Liver (tissue), 9 donors: ENCODE data around the gene EFEMP2. TPM values are rescaled to one million over a fixed set of nuclear protein-coding genes. Genes with fewer than 3 reads are reported as not detected.

ENCODE experiments used
- DNase-seq: peaks from one replicate; pipeline ENCODE4 v3.0.0-alpha.2; 2017; ENCODE audit warnings: low spot score
- H3K27ac ChIP-seq, 2 donors: one replicate each; pipeline ENCODE4 v1.7.0; 2013; ENCODE audit warnings: inconsistent platforms in 2 of 2, low read length in 2 of 2, control low read depth in 1 of 2, low read depth in 1 of 2, mild to moderate bottlenecking in 1 of 2
- H3K27me3 ChIP-seq, 4 donors: one replicate each; pipeline versions ENCODE4 v1.6.1 to v1.7.0; 2013; ENCODE audit warnings: low read length in 3 of 4, inconsistent platforms in 1 of 4, mild to moderate bottlenecking in 1 of 4, moderate library complexity in 1 of 4; ENCODE audit not compliant: control insufficient read depth in 4 of 4, insufficient read depth in 4 of 4
- H3K36me3 ChIP-seq, 4 donors: one replicate each; pipeline versions ENCODE4 v1.6.1 to v1.7.0; 2013; ENCODE audit warnings: low read length in 3 of 4, mild to moderate bottlenecking in 3 of 4, low read depth in 1 of 4, moderate library complexity in 1 of 4; ENCODE audit not compliant: control insufficient read depth in 4 of 4, insufficient read depth in 3 of 4
- H3K4me1 ChIP-seq, 4 donors: one replicate each; pipeline versions ENCODE4 v1.6.1 to v1.7.0; 2013; ENCODE audit warnings: low read length in 3 of 4, mild to moderate bottlenecking in 3 of 4, moderate library complexity in 1 of 4; ENCODE audit not compliant: control insufficient read depth in 4 of 4, insufficient read depth in 4 of 4
- H3K4me3 ChIP-seq, 3 donors: one replicate each; pipeline versions ENCODE4 v1.6.1 to v1.7.0; 2013; ENCODE audit warnings: low read length in 3 of 3, control low read depth in 1 of 3, low read depth in 1 of 3, mild to moderate bottlenecking in 1 of 3
- H3K9ac ChIP-seq, 2 donors: one replicate each; pipeline ENCODE4 v1.7.0; 2013; ENCODE audit warnings: low read length in 2 of 2, mild to moderate bottlenecking in 2 of 2, moderate library complexity in 2 of 2, control low read depth in 1 of 2, low read depth in 1 of 2
- H3K9me3 ChIP-seq, 4 donors: one replicate each; pipeline versions ENCODE4 v1.6.1 to v1.7.0; 2013; ENCODE audit warnings: low read length in 3 of 4; ENCODE audit not compliant: control insufficient read depth in 4 of 4
- EGR1 ChIP-seq, 2 donors: IDR thresholded peaks; 2 replicates each; pipeline ENCODE4 v1.6.1; 2016 to 2018; ENCODE audit warnings: antibody characterized with exemption in 2 of 2, low read depth in 2 of 2
- FOXA1 ChIP-seq: IDR thresholded peaks from 2 replicates; pipeline ENCODE4 v1.6.1; 2016; ENCODE audit warnings: antibody characterized with exemption
- GABPA ChIP-seq, 2 donors: IDR thresholded peaks in 1 of 2; conservative IDR thresholded peaks in 1 of 2; 2 replicates each; pipeline ENCODE4 v1.6.1; 2016; ENCODE audit warnings: antibody characterized with exemption in 2 of 2, mild to moderate bottlenecking in 1 of 2, moderate library complexity in 1 of 2
- HNF4A ChIP-seq, 2 donors: conservative IDR thresholded peaks; 2 replicates each; pipeline ENCODE4 v1.6.1; 2016; ENCODE audit warnings: antibody characterized with exemption in 2 of 2, mild to moderate bottlenecking in 2 of 2
- HNF4G ChIP-seq: IDR thresholded peaks from 2 replicates; pipeline ENCODE4 v1.6.1; 2016; ENCODE audit warnings: antibody characterized with exemption
- JUND ChIP-seq, 2 donors: IDR thresholded peaks; 2 replicates each; pipeline ENCODE4 v1.6.1; 2016; ENCODE audit warnings: antibody characterized with exemption in 2 of 2
- RAD21 ChIP-seq, 2 donors: IDR thresholded peaks; 2 replicates each; pipeline ENCODE4 v1.6.1; 2016; ENCODE audit warnings: antibody characterized with exemption in 2 of 2, mild to moderate bottlenecking in 2 of 2
- REST ChIP-seq: IDR thresholded peaks from 2 replicates; pipeline ENCODE4 v1.6.1; 2016; ENCODE audit warnings: antibody characterized with exemption, mild to moderate bottlenecking
- RXRA ChIP-seq, 2 donors: IDR thresholded peaks; 2 replicates each; pipeline ENCODE4 v1.6.1; 2017 to 2018; ENCODE audit warnings: antibody characterized with exemption in 2 of 2, mild to moderate bottlenecking in 1 of 2
- SP1 ChIP-seq: IDR thresholded peaks from 2 replicates; pipeline ENCODE4 v1.6.1; 2018; ENCODE audit warnings: antibody characterized with exemption, mild to moderate bottlenecking
- TAF1 ChIP-seq: conservative IDR thresholded peaks from 2 replicates; pipeline ENCODE4 v1.6.1; 2016; ENCODE audit warnings: antibody characterized with exemption, mild to moderate bottlenecking
- WGBS: extraction: QIAGEN DNeasy Blood & Tissue Kit; methylation state at CpG from one replicate; pipeline ENCODE4 v1.1.7; 2013; 5-methylcytosine and 5-hydroxymethylcytosine counted together
- polyA plus RNA-seq, 2 donors: library from polyadenylated mRNA; stranded (reverse) in 1 of 2; unstranded in 1 of 2; fragments of 200-250 nt in 1 of 2; fragments of >200 nt in 1 of 2; fragmentation: Nextera tagmentation in 1 of 2; extraction: Ambion mirVana in 1 of 2; gene quantifications; one replicate each; pipeline versions ENCODE4 v1.2.1 to v1.2.3, GENCODE V29; 2013 to 2015
- total RNA-seq, 2 donors: library from RNA; depleted of rRNA; stranded (reverse); fragments of >200 nt; gene quantifications; one replicate each; pipeline ENCODE4 v1.2.3, GENCODE V29; 2014
- TF ChIP-seq, protein P1 (sequence below): fragments of 150-350 bp; IDR thresholded peaks from 2 replicates; pipeline ENCODE4 v1.5.1; 2017; ENCODE audit warnings: improper control_type of control experiment, low read depth, low read length; ENCODE audit not compliant: missing input control
- TF ChIP-seq, protein P2 (sequence below): IDR thresholded peaks from 2 replicates; pipeline ENCODE4 v1.6.1; 2016; ENCODE audit warnings: antibody characterized with exemption
- TF ChIP-seq, protein P3 (sequence below): IDR thresholded peaks from 2 replicates; pipeline ENCODE4 v1.6.1; 2016; ENCODE audit warnings: antibody characterized with exemption
- donor health status: healthy.
- donor health status: healthy.
- donor health status: healthy.
- donor health status: healthy.
- donor health status: healthy.

The EFEMP2 gene
- total and polyA plus RNA-seq, 4 donors, result 5.0 to 10.7 (median 5.3) TPM

DNA sequence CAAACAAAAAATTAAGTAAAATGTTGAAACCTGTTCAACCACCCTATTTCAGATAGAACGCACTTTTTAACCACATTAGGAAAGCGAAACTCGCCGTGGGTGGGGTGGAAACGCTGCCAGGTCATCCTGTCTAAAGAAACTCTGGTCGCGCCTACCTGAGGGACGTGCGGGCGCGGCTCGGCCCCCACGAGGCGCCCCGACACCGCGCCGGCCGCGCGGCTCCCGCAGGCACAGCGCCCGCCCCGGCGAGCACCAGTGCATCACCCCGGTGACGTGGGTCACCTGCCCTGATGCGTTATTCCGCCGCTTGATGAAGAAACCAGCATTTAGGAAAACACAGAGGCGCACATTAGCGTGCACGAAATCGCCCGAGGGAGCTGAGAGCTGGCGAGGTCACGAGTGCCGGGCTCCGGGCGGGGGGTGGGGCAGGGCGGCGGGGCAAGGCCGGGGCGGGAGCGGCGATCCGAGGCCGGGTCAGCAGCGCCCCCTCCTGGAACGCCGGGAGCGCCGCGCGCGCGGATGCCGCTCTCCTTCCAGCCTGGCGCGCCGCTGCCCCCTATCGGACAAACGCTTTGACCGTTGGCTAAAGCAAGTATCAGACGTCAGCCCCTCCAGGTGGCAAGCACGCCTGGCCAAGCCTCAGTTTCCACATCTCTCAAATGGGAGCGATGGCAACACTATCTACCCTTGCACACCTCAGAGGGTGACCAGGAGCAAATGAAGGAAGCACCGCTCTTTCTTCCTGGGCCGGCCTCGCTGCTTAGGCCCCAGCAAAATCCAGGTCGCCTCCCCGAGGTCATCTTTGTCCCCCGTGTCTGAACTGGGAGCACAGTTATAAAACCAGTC, 54.5 kb downstream of the EFEMP2 start:
- H3K9me3 ChIP-seq, result no peaks in the 10 kb centered on the region
- H3K27me3 ChIP-seq, result no peaks in the 10 kb centered on the region
- peak overlapping the region; percentile 54 to 89 for H3K9ac ChIP-seq
- H3K36me3 ChIP-seq, result no peaks in the 10 kb centered on the region
- TF ChIP-seq FOXA1, result no peak
- no peak for TF ChIP-seq JUND (IDR thresholded peaks at IDR 0.05)
- TF ChIP-seq, protein P1, sequence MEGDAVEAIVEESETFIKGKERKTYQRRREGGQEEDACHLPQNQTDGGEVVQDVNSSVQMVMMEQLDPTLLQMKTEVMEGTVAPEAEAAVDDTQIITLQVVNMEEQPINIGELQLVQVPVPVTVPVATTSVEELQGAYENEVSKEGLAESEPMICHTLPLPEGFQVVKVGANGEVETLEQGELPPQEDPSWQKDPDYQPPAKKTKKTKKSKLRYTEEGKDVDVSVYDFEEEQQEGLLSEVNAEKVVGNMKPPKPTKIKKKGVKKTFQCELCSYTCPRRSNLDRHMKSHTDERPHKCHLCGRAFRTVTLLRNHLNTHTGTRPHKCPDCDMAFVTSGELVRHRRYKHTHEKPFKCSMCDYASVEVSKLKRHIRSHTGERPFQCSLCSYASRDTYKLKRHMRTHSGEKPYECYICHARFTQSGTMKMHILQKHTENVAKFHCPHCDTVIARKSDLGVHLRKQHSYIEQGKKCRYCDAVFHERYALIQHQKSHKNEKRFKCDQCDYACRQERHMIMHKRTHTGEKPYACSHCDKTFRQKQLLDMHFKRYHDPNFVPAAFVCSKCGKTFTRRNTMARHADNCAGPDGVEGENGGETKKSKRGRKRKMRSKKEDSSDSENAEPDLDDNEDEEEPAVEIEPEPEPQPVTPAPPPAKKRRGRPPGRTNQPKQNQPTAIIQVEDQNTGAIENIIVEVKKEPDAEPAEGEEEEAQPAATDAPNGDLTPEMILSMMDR, result peak; percentile 99
- TF ChIP-seq RAD21 (IDR thresholded peaks at IDR 0.05), result peak; percentile 84 to 88
- TF ChIP-seq, protein P2, sequence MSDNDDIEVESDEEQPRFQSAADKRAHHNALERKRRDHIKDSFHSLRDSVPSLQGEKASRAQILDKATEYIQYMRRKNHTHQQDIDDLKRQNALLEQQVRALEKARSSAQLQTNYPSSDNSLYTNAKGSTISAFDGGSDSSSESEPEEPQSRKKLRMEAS, result no peak
- no peak for TF ChIP-seq SP1
- peaks cover 0 to 17% (median 11%) of the 10 kb centered on the region in 4 donors for H3K4me1 ChIP-seq
- DNase-seq, result peak; percentile 99
- peak overlapping the region; percentile 62 to 80 for H3K27ac ChIP-seq
- WGBS, result 6% methylated on average over 74 of the region's 74 CpGs
- H3K4me3 ChIP-seq, result peak overlapping the region; percentile 62 to 75 (median 64)

GRCh38 chr11:65817312-65817834, 55.2 kb downstream of the EFEMP2 start:
- Histone ChIP-seq H3K9ac (peak overlapping the region; percentile 54 to 89), H3K27me3 (no peaks in the 10 kb centered on the region), H3K4me1 (peaks cover 0 to 16% (median 11%) of the 10 kb centered on the region in 4 donors), H3K36me3 (no peaks in the 10 kb centered on the region), H3K4me3 (peak overlapping the region; percentile 62 to 75 (median 64)), H3K27ac (peak overlapping the region; percentile 62 to 80), H3K9me3 (no peaks in the 10 kb centered on the region)
- whole genome bisulfite sequencing, result 67% methylated on average over 5 of the region's 5 CpGs
- no peak for DNase-seq
- TF ChIP-seq, protein P3, sequence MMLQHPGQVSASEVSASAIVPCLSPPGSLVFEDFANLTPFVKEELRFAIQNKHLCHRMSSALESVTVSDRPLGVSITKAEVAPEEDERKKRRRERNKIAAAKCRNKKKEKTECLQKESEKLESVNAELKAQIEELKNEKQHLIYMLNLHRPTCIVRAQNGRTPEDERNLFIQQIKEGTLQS, result no peak
- TF ChIP-seq HNF4A (conservative IDR thresholded peaks at IDR 0.05) (no peak), HNF4G (no peak), RAD21 (IDR thresholded peaks at IDR 0.05) (no peak), RXRA (IDR thresholded peaks at IDR 0.05) (no peak), TAF1 (no peak), GABPA (IDR thresholded peaks at IDR 0.05 in 1 of 2, conservative IDR thresholded peaks at IDR 0.05 in 1 of 2) (no peak), EGR1 (IDR thresholded peaks at IDR 0.05; ENCODE audit: low read depth in 2 of 2) (no peak), SP1 (no peak), REST (no peak), JUND (IDR thresholded peaks at IDR 0.05) (no peak)
- TF ChIP-seq, protein P2, result no peak
